ENCODE measurements around the gene VEZT.

The VEZT gene

GRCh38 chr12:95205685-95206084, 11.9 kb upstream of the VEZT start:
- H3K4me3 ChIP-seq (ENCODE audit: low read depth, low read length), result no peak overlapping the region
- TF ChIP-seq CTCF (IDR thresholded peaks at IDR 0.05; ENCODE audit: borderline replicate concordance, insufficient read depth, low read depth, low read length), result no peak

- H3K4me3 ChIP-seq (ENCODE audit: low read depth, low read length), result no peak overlapping the region
- no peak for TF ChIP-seq CTCF (IDR thresholded peaks at IDR 0.05; ENCODE audit: borderline replicate concordance, insufficient read depth, low read depth, low read length)
These were observed 10.7 kb upstream of the VEZT start for GRCh38 chr12:95206916-95207315.

GRCh38 chr12:95207407-95207806, 10.2 kb upstream of the VEZT start:
- no peak for TF ChIP-seq CTCF (IDR thresholded peaks at IDR 0.05; ENCODE audit: borderline replicate concordance, insufficient read depth, low read depth, low read length)
- H3K4me3 ChIP-seq (ENCODE audit: low read depth, low read length), result no peak overlapping the region

- H3K4me3 ChIP-seq (ENCODE audit: low read depth, low read length), result no peak overlapping the region
- TF ChIP-seq CTCF (IDR thresholded peaks at IDR 0.05; ENCODE audit: borderline replicate concordance, insufficient read depth, low read depth, low read length), result no peak
These were observed 8.9 kb upstream of the VEZT start for GRCh38 chr12:95208678-95209077.

GRCh38 chr12:95212586-95212985, 5.0 kb upstream of the VEZT start:
- no peak overlapping the region for H3K4me3 ChIP-seq (ENCODE audit: low read depth, low read length)

GRCh38 chr12:95213119-95213518, 4.5 kb upstream of the VEZT start:
- H3K4me3 ChIP-seq (ENCODE audit: low read depth, low read length), result no peak overlapping the region
- no peak for TF ChIP-seq CTCF (IDR thresholded peaks at IDR 0.05; ENCODE audit: borderline replicate concordance, insufficient read depth, low read depth, low read length)

More at GRCh38 chr12:95212586-95212985, 5.0 kb upstream of the VEZT start:
- TF ChIP-seq CTCF (IDR thresholded peaks at IDR 0.05; ENCODE audit: borderline replicate concordance, insufficient read depth, low read depth, low read length), result no peak

GRCh38 chr12:95213928-95214327, 3.7 kb upstream of the VEZT start:
- peak overlapping the region; percentile 3 for H3K4me3 ChIP-seq (ENCODE audit: low read depth, low read length)
- TF ChIP-seq CTCF (IDR thresholded peaks at IDR 0.05; ENCODE audit: borderline replicate concordance, insufficient read depth, low read depth, low read length), result no peak
